Panc1 (cell line): ENCODE measurements around the gene GLT8D2.

Source experiments
- REST ChIP-seq, 2 experiments: IDR thresholded peaks; 2 replicates each; pipeline ENCODE4 v1.6.1; 2011 to 2012; ENCODE audit warnings: low read depth in 2 of 2, control low read depth in 1 of 2, low read length in 1 of 2, mild to moderate bottlenecking in 1 of 2, moderate library complexity in 1 of 2; ENCODE audit not compliant: insufficient read depth in 1 of 2
- TF ChIP-seq, protein P1 (sequence below): fragments of 450-650 bp; IDR thresholded peaks from 2 replicates; pipeline ENCODE4 v1.5.1; 2017; ENCODE audit warnings: mild to moderate bottlenecking

GRCh38 chr12:103944964-103945363 lies 105.0 kb downstream of the GLT8D2 start:
- TF ChIP-seq, protein P1, sequence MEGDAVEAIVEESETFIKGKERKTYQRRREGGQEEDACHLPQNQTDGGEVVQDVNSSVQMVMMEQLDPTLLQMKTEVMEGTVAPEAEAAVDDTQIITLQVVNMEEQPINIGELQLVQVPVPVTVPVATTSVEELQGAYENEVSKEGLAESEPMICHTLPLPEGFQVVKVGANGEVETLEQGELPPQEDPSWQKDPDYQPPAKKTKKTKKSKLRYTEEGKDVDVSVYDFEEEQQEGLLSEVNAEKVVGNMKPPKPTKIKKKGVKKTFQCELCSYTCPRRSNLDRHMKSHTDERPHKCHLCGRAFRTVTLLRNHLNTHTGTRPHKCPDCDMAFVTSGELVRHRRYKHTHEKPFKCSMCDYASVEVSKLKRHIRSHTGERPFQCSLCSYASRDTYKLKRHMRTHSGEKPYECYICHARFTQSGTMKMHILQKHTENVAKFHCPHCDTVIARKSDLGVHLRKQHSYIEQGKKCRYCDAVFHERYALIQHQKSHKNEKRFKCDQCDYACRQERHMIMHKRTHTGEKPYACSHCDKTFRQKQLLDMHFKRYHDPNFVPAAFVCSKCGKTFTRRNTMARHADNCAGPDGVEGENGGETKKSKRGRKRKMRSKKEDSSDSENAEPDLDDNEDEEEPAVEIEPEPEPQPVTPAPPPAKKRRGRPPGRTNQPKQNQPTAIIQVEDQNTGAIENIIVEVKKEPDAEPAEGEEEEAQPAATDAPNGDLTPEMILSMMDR, result no peak
- no peak for TF ChIP-seq REST (IDR thresholded peaks at IDR 0.05; ENCODE audit: insufficient read depth in 1 of 2, low read depth in 2 of 2, low read length in 1 of 2)
